Activated CD8-positive, alpha-beta memory T cell treated with anti-CD3 and anti-CD28 coated beads, Interleukin-2, amount 10 ng/mL, durations not matched to agents 7 days and 5 days (primary cell): Measurements from ENCODE around the gene LRMDA. TPM values are rescaled to one million over a fixed set of nuclear protein-coding genes. Genes with fewer than 3 reads are reported as not detected.

Experiments used
- ATAC-seq: fragments of 150-1000 bp; cut with Tn5 transposase; one replicate; pipeline ENCODE4 v1.10.0; 2021; ENCODE audit warnings: moderate library complexity
- CTCF ChIA-PET: fragments of 350-600 bp; sonication (Branson Sonifier 250); formaldehyde crosslinking; loops from one replicate; lab custom pipeline; 2021; ENCODE audit warnings: antibody characterized with exemption; lab: Charles Lee
- DNase-seq: peaks from one replicate; pipeline ENCODE4 v3.0.0-alpha.2; 2020
- H3K27ac Mint-ChIP-seq: one replicate; pipeline ENCODE4 v1.8.0; 2021; ENCODE audit warnings: mild to moderate bottlenecking, mixed read lengths
- H3K27me3 Mint-ChIP-seq: one replicate; pipeline ENCODE4 v1.8.0; 2021; ENCODE audit warnings: mixed read lengths
- H3K36me3 Mint-ChIP-seq: one replicate; pipeline ENCODE4 v1.8.0; 2021; ENCODE audit warnings: mild to moderate bottlenecking, mixed read lengths
- H3K4me1 Mint-ChIP-seq: one replicate; pipeline ENCODE4 v1.8.0; 2021; ENCODE audit warnings: mixed read lengths
- H3K4me3 Mint-ChIP-seq: one replicate; pipeline ENCODE4 v1.8.0; 2021; ENCODE audit warnings: mild to moderate bottlenecking, moderate library complexity, mixed read lengths
- H3K9me3 Mint-ChIP-seq: one replicate; pipeline ENCODE4 v1.8.0; 2022; ENCODE audit warnings: low read depth, mixed read lengths
- total RNA-seq, 2 experiments: library from RNA; stranded (reverse); gene quantifications; one replicate each; pipeline ENCODE4 v1.2.3, GENCODE V29; 2021

The LRMDA gene
- total RNA-seq, 2 experiments from 2014 or later, result not detected

- CTCF ChIA-PET, result no interaction called here
- Mint-ChIP-seq H3K27me3 (no peaks in the 10 kb centered on the region), H3K4me3 (no peak overlapping the region), H3K27ac (no peak overlapping the region), H3K36me3 (no peaks in the 10 kb centered on the region), H3K9me3 (no peaks in the 10 kb centered on the region), H3K4me1 (no peaks in the 10 kb centered on the region)
- ATAC-seq (no peak), DNase-seq (no peak)
Observed at GRCh38 chr10:75451831-75452230, 20.4 kb downstream of the LRMDA start.

GRCh38 chr10:75452997-75453396 is 21.6 kb downstream of the LRMDA start:
- ATAC-seq (no peak), DNase-seq (no peak)
- no peaks in the 10 kb centered on the region for H3K27me3 Mint-ChIP-seq
- H3K27ac Mint-ChIP-seq, result no peak overlapping the region
- CTCF ChIA-PET, result no interaction called here
- H3K4me3 Mint-ChIP-seq, result no peak overlapping the region
- H3K9me3 Mint-ChIP-seq, result no peaks in the 10 kb centered on the region
- no peaks in the 10 kb centered on the region for H3K36me3 Mint-ChIP-seq
- no peaks in the 10 kb centered on the region for H3K4me1 Mint-ChIP-seq

GRCh38 chr10:75456122-75456521 is 24.7 kb downstream of the LRMDA start:
- Mint-ChIP-seq H3K27ac (no peak overlapping the region), H3K9me3 (no peaks in the 10 kb centered on the region), H3K4me1 (no peaks in the 10 kb centered on the region), H3K4me3 (no peak overlapping the region), H3K27me3 (no peaks in the 10 kb centered on the region), H3K36me3 (no peaks in the 10 kb centered on the region)
- CTCF ChIA-PET, result no interaction called here
- ATAC-seq (no peak), DNase-seq (no peak)

GRCh38 chr10:75460059-75460458 is 28.6 kb downstream of the LRMDA start:
- H3K4me3 Mint-ChIP-seq, result no peak overlapping the region
- ATAC-seq (no peak), DNase-seq (no peak)
- CTCF ChIA-PET, result no interaction called here
- H3K4me1 Mint-ChIP-seq, result no peaks in the 10 kb centered on the region
- H3K36me3 Mint-ChIP-seq, result no peaks in the 10 kb centered on the region
- no peak overlapping the region for H3K27ac Mint-ChIP-seq
- no peaks in the 10 kb centered on the region for H3K9me3 Mint-ChIP-seq
- no peaks in the 10 kb centered on the region for H3K27me3 Mint-ChIP-seq

GRCh38 chr10:75461672-75462649 is 30.5 kb downstream of the LRMDA start:
- H3K9me3 Mint-ChIP-seq, result no peaks in the 10 kb centered on the region
- H3K27ac Mint-ChIP-seq, result no peak overlapping the region
- CTCF ChIA-PET, result no interaction called here
- no peaks in the 10 kb centered on the region for H3K36me3 Mint-ChIP-seq
- DNase-seq (no peak), ATAC-seq (no peak)
- H3K4me1 Mint-ChIP-seq, result no peaks in the 10 kb centered on the region
- no peak overlapping the region for H3K4me3 Mint-ChIP-seq
- H3K27me3 Mint-ChIP-seq, result no peaks in the 10 kb centered on the region

GRCh38 chr10:75462865-75463264 is 31.4 kb downstream of the LRMDA start:
- no peak overlapping the region for H3K27ac Mint-ChIP-seq
- no peak overlapping the region for H3K4me3 Mint-ChIP-seq
- ATAC-seq (no peak), DNase-seq (no peak)
- no peaks in the 10 kb centered on the region for H3K36me3 Mint-ChIP-seq
- H3K4me1 Mint-ChIP-seq, result no peaks in the 10 kb centered on the region
- H3K27me3 Mint-ChIP-seq, result no peaks in the 10 kb centered on the region
- H3K9me3 Mint-ChIP-seq, result no peaks in the 10 kb centered on the region
- CTCF ChIA-PET, result no interaction called here

GRCh38 chr10:75464478-75465449 is 33.3 kb downstream of the LRMDA start:
- CTCF ChIA-PET, result no interaction called here
- DNase-seq (no peak), ATAC-seq (no peak)
- H3K4me3 Mint-ChIP-seq, result no peak overlapping the region
- no peaks in the 10 kb centered on the region for H3K9me3 Mint-ChIP-seq
- no peak overlapping the region for H3K27ac Mint-ChIP-seq
- H3K36me3 Mint-ChIP-seq, result no peaks in the 10 kb centered on the region
- H3K27me3 Mint-ChIP-seq, result no peaks in the 10 kb centered on the region
- no peaks in the 10 kb centered on the region for H3K4me1 Mint-ChIP-seq

- Mint-ChIP-seq H3K27ac (no peak overlapping the region), H3K36me3 (no peaks in the 10 kb centered on the region), H3K9me3 (no peaks in the 10 kb centered on the region), H3K4me1 (no peaks in the 10 kb centered on the region), H3K4me3 (no peak overlapping the region), H3K27me3 (no peaks in the 10 kb centered on the region)
- CTCF ChIA-PET, result no interaction called here
- DNase-seq, result no peak
- no peak for ATAC-seq
Observed at GRCh38 chr10:75465450-75465827, 34.0 kb downstream of the LRMDA start.

GRCh38 chr10:75466001-75466400 is 34.6 kb downstream of the LRMDA start:
- no peak overlapping the region for H3K4me3 Mint-ChIP-seq
- CTCF ChIA-PET, result no interaction called here
- no peaks in the 10 kb centered on the region for H3K36me3 Mint-ChIP-seq
- no peak overlapping the region for H3K27ac Mint-ChIP-seq
- ATAC-seq, result no peak
- no peaks in the 10 kb centered on the region for H3K9me3 Mint-ChIP-seq
- H3K4me1 Mint-ChIP-seq, result no peaks in the 10 kb centered on the region
- H3K27me3 Mint-ChIP-seq, result no peaks in the 10 kb centered on the region
- no peak for DNase-seq

GRCh38 chr10:75466886-75467285 is 35.5 kb downstream of the LRMDA start:
- H3K27ac Mint-ChIP-seq, result no peak overlapping the region
- H3K4me3 Mint-ChIP-seq, result no peak overlapping the region
- ATAC-seq, result no peak
- no peaks in the 10 kb centered on the region for H3K36me3 Mint-ChIP-seq
- DNase-seq, result no peak
- no peaks in the 10 kb centered on the region for H3K9me3 Mint-ChIP-seq
- no peaks in the 10 kb centered on the region for H3K27me3 Mint-ChIP-seq
- no peaks in the 10 kb centered on the region for H3K4me1 Mint-ChIP-seq
- CTCF ChIA-PET, result no interaction called here

GRCh38 chr10:75468612-75469005 is 37.2 kb downstream of the LRMDA start:
- CTCF ChIA-PET, result no interaction called here
- ATAC-seq (no peak), DNase-seq (no peak)
- Mint-ChIP-seq H3K9me3 (no peaks in the 10 kb centered on the region), H3K36me3 (no peaks in the 10 kb centered on the region), H3K4me1 (no peaks in the 10 kb centered on the region), H3K27me3 (no peaks in the 10 kb centered on the region), H3K4me3 (no peak overlapping the region), H3K27ac (no peak overlapping the region)

- no peaks in the 10 kb centered on the region for H3K27me3 Mint-ChIP-seq
- ATAC-seq (no peak), DNase-seq (no peak)
- no peaks in the 10 kb centered on the region for H3K36me3 Mint-ChIP-seq
- H3K9me3 Mint-ChIP-seq, result no peaks in the 10 kb centered on the region
- no peaks in the 10 kb centered on the region for H3K4me1 Mint-ChIP-seq
- no peak overlapping the region for H3K27ac Mint-ChIP-seq
- CTCF ChIA-PET, result no interaction called here
- H3K4me3 Mint-ChIP-seq, result no peak overlapping the region
Observed at GRCh38 chr10:75469006-75469616, 37.7 kb downstream of the LRMDA start.

GRCh38 chr10:75470901-75471300 is 39.5 kb downstream of the LRMDA start:
- Mint-ChIP-seq H3K36me3 (no peaks in the 10 kb centered on the region), H3K27me3 (no peaks in the 10 kb centered on the region), H3K9me3 (no peaks in the 10 kb centered on the region), H3K4me1 (no peaks in the 10 kb centered on the region), H3K4me3 (no peak overlapping the region), H3K27ac (no peak overlapping the region)
- DNase-seq (no peak), ATAC-seq (no peak)
- CTCF ChIA-PET, result no interaction called here
